Panc1 (cell line): ENCODE measurements around the gene HSDL1. TPM values are rescaled to one million over a fixed set of nuclear protein-coding genes. Genes with fewer than 3 reads are reported as not detected.

Experiments used
- ATAC-seq: fragments of 200-7000 bp; cut with Tn5 transposase; 2 replicates; pipeline ENCODE4 v1.9.1; 2020; ENCODE audit warnings: mild to moderate bottlenecking, moderate library complexity
- BruUV-seq: library from RNA; stranded (reverse); fragments of 400-500 nt; replicated peaks from 2 replicates; lab custom pipeline; 2021; lab: Mats Ljungman, UMichigan
- CTCF ChIA-PET: fragments of 300-600 bp; sonication (Branson Sonifier 250); formaldehyde crosslinking; loops from one replicate; lab custom pipeline; 2022; ENCODE audit warnings: antibody characterized with exemption; lab: Charles Lee
- POLR2A ChIA-PET: fragments of 300-600 bp; sonication (Branson Sonifier 250); formaldehyde crosslinking; loops from one replicate; lab custom pipeline; 2022; ENCODE audit warnings: antibody characterized with exemption; lab: Charles Lee
- DNase-seq: peaks from one replicate; pipeline ENCODE4 v3.0.0-alpha.2; 2010; ENCODE audit warnings: low read depth, low spot score
- H3K27ac ChIP-seq: 2 replicates; pipeline ENCODE4 v1.5.1; 2011; ENCODE audit warnings: mild to moderate bottlenecking, low read length, inconsistent platforms
- H3K27me3 ChIP-seq: fragments of 200-500 bp; sonication (Bioruptor generic); 2 replicates; pipeline ENCODE4 v1.6.0; 2014; ENCODE audit warnings: low read length, inconsistent platforms; ENCODE audit not compliant: control insufficient read depth, insufficient read depth
- H3K36me3 ChIP-seq: fragments of 200-500 bp; sonication (Bioruptor generic); 2 replicates; pipeline ENCODE4 v1.5.1; 2014; ENCODE audit warnings: inconsistent platforms, mild to moderate bottlenecking, low read length, moderate library complexity; ENCODE audit not compliant: control insufficient read depth, insufficient read depth
- H3K4me1 ChIP-seq: 2 replicates; pipeline ENCODE4 v1.5.1; 2011; ENCODE audit warnings: inconsistent platforms, mild to moderate bottlenecking, low read length, moderate library complexity; ENCODE audit not compliant: control insufficient read depth, insufficient read depth
- H3K4me3 ChIP-seq, 2 experiments: 2 replicates each; pipeline ENCODE4 v1.5.1; 2011 to 2012; ENCODE audit warnings: low read depth in 2 of 2, low read length in 2 of 2, mild to moderate bottlenecking in 2 of 2, inconsistent platforms in 1 of 2, moderate library complexity in 1 of 2
- H3K9me3 ChIP-seq: fragments of 200-500 bp; sonication (Bioruptor generic); 2 replicates; pipeline ENCODE4 v1.5.1; 2014; ENCODE audit warnings: low read depth, mild to moderate bottlenecking, inconsistent platforms, low read length, moderate library complexity; ENCODE audit not compliant: control insufficient read depth, insufficient read depth
- CTCF ChIP-seq: fragments of 450-650 bp; IDR thresholded peaks from 2 replicates; pipeline ENCODE4 v1.5.1; 2017; ENCODE audit warnings: mild to moderate bottlenecking
- POLR2AphosphoS5 ChIP-seq: IDR thresholded peaks from 2 replicates; pipeline ENCODE4 v1.6.1; 2012; ENCODE audit warnings: mild to moderate bottlenecking, low read depth, low read length, moderate library complexity
- REST ChIP-seq, 2 experiments: IDR thresholded peaks; 2 replicates each; pipeline ENCODE4 v1.6.1; 2011 to 2012; ENCODE audit warnings: low read depth in 2 of 2, control low read depth in 1 of 2, low read length in 1 of 2, mild to moderate bottlenecking in 1 of 2, moderate library complexity in 1 of 2; ENCODE audit not compliant: insufficient read depth in 1 of 2
- SIN3A ChIP-seq: IDR thresholded peaks from 2 replicates; pipeline ENCODE4 v1.6.1; 2012; ENCODE audit warnings: low read depth, mild to moderate bottlenecking, low read length, moderate library complexity, borderline replicate concordance; ENCODE audit not compliant: insufficient read depth
- TCF7L2 ChIP-seq: IDR thresholded peaks from 2 replicates; pipeline ENCODE4 v1.6.1; 2011; ENCODE audit warnings: mild to moderate bottlenecking, low read depth, low read length, inconsistent platforms
- in situ Hi-C: cut with HindIII; loops from 2 replicates; pipeline ENCODE4 v1.10.0; 2016; ENCODE audit warnings: low sequenced_read_pairs, low pct_unique_long_range_greater_than_20kb
- intact Hi-C: fragments of 100-400 bp; cut with micrococcal nuclease; formaldehyde crosslinking; loops from one replicate; pipeline ENCODE4 v1.10.0; 2022; ENCODE audit not compliant: unreplicated experiment
- total RNA-seq: library from RNA; stranded (reverse); gene quantifications from one replicate; pipeline ENCODE4 v1.2.1, GENCODE V29; 2021; ENCODE audit not compliant: unreplicated experiment

Gene HSDL1
- total RNA-seq, 1 experiment from 2014 or later = 24.6 TPM

DNA sequence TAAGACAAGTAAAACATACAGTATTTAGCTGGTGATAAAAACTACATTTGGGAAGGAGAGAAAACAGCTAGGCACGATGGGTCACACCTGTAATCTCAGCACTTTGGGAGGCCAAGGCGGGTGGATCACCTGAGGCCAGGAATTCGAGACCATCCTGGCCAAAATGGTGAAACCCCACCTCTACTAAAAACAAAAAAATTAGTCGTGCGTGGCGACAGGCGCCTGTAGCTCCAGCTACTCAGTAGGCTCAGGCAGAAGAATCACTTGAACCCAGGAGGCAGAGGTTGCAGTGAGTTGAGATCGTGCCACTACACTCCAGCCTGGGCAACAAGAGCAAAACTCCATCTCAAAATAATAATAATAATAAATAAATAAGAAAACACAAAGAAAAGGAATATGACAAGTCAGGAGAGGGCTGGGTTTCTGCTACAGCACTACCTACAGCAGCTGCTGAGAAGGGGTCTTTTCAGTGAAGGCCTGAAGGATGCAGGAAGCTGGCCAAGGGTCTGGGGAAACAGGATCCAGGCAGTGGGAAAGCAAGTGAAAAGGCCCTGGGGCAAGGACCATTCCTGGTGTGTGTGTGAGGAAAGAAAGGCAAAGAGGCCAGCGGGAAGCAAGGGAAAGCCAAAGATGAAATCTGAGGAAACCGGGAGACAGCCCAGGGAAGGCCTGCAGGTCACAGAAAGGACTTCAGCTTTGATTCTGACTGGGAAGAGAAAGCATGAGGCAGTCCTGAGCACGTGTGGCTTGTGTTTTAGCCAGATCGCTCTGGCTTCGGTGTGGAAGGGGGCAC, 38.8 kb downstream of the HSDL1 start:
- no peak for ATAC-seq
- in situ Hi-C loops = no loop called here
- Histone ChIP-seq H3K4me1 (peaks cover 12% of the 10 kb centered on the region), H3K27me3 (no peaks in the 10 kb centered on the region), H3K9me3 (no peaks in the 10 kb centered on the region), H3K27ac (no peak overlapping the region), H3K4me3 (no peak overlapping the region), H3K36me3 (no peaks in the 10 kb centered on the region)
- intact Hi-C loops = no loop called here
- DNase-seq = no peak
- POLR2A ChIA-PET = no interaction called here
- CTCF ChIA-PET = interaction anchor here (0.6 kb wide), 1 partner anchor 118 kb away, joined by 3 read pairs; no protein-coding TSS in a partner anchor
- BruUV-seq = no TSS peak
- TF ChIP-seq POLR2AphosphoS5 (no peak), TCF7L2 (no peak), REST (IDR thresholded peaks at IDR 0.05; ENCODE audit: insufficient read depth in 1 of 2, low read depth in 2 of 2, low read length in 1 of 2) (no peak), SIN3A (no peak)

DNA sequence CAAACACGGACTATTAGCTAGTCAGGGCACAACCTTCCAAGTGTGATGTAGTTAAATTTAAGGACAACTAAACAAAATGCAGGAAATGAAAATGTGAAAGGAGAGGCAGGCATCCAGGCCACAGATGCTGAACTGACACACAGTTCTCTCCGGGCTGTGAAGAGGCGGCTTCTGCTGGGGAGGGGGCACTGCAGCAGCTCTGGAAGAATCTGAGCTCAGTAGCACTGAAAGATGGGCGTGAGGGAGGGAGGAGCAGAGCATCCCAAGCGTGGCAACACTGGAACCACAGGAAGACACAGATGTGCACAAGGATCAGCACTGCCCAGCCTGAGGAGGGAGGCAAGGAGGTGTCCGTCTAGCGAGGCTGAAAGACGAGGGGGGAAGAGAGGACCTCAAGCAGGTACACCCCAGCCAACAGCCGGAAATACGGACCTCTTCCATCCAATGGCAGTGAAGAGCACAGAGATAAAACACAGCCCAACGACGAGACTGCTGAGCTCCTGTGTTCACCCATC, 39.6 kb downstream of the HSDL1 start:
- Histone ChIP-seq H3K36me3 (no peaks in the 10 kb centered on the region), H3K4me1 (peaks cover 8% of the 10 kb centered on the region), H3K27me3 (no peaks in the 10 kb centered on the region), H3K27ac (no peak overlapping the region), H3K9me3 (no peaks in the 10 kb centered on the region), H3K4me3 (no peak overlapping the region)
- intact Hi-C loops (no loop called here), in situ Hi-C loops (no loop called here)
- DNase-seq = no peak
- ATAC-seq = no peak
- no TSS peak for BruUV-seq
- ChIA-PET CTCF (no interaction called here), POLR2A (no interaction called here)
- no peak for TF ChIP-seq POLR2AphosphoS5
- TF ChIP-seq CTCF = no peak
- no peak for TF ChIP-seq SIN3A
- no peak for TF ChIP-seq TCF7L2
- TF ChIP-seq REST (IDR thresholded peaks at IDR 0.05; ENCODE audit: insufficient read depth in 1 of 2, low read depth in 2 of 2, low read length in 1 of 2) = no peak
